Hepatocyte (in vitro differentiated cells): ENCODE data around the gene AMY1A.

ENCODE experiments used
- CTCF ChIP-seq: fragments of 200-600 bp; sonication (generic); IDR thresholded peaks from 2 replicates; pipeline ENCODE4 v1.5.1; 2016; ENCODE audit warnings: antibody characterized with exemption, mild to moderate bottlenecking; ENCODE audit not compliant: poor library complexity
- EZH2 ChIP-seq: fragments of 200-600 bp; sonication (generic); IDR thresholded peaks from 2 replicates; pipeline ENCODE4 v1.6.1; 2016; ENCODE audit warnings: antibody characterized with exemption, mild to moderate bottlenecking, borderline replicate concordance
- EZH2phosphoT487 ChIP-seq: fragments of 200-600 bp; sonication (generic); IDR thresholded peaks from one replicate; pipeline ENCODE4 v1.6.1; 2018; ENCODE audit warnings: antibody characterized with exemption, mild to moderate bottlenecking, low read depth, moderate library complexity; ENCODE audit not compliant: unreplicated experiment, severe bottlenecking

GRCh38 chr1:103616362-103616761 is 39.2 kb upstream of the AMY1A start:
- TF ChIP-seq CTCF = no peak
- TF ChIP-seq EZH2phosphoT487 = no peak
- TF ChIP-seq EZH2 = no peak
